LNCaP clone FGC (cell line): ENCODE measurements around the gene DLGAP1.

ENCODE experiments used
- DNase-seq: peaks from one replicate; pipeline ENCODE4 v3.0.0-alpha.2; 2011; ENCODE audit warnings: low read depth
- H3K4me3 ChIP-seq: 2 replicates; pipeline ENCODE4 v1.5.1; 2011; ENCODE audit warnings: mild to moderate bottlenecking, low read depth, low read length, control low read depth
- TF ChIP-seq, protein P1 (sequence below): IDR thresholded peaks from 2 replicates; pipeline ENCODE4 v1.5.1; 2012; ENCODE audit warnings: mild to moderate bottlenecking; ENCODE audit not compliant: control insufficient read depth, insufficient read depth; ENCODE audit errors: extremely low read depth

Gene DLGAP1

GRCh38 chr18:3540805-3541548 lies 914.1 kb downstream of the DLGAP1 start:
- H3K4me3 ChIP-seq: no peak overlapping the region

GRCh38 chr18:3538954-3539617 lies 916.0 kb downstream of the DLGAP1 start:
- TF ChIP-seq, protein P1, sequence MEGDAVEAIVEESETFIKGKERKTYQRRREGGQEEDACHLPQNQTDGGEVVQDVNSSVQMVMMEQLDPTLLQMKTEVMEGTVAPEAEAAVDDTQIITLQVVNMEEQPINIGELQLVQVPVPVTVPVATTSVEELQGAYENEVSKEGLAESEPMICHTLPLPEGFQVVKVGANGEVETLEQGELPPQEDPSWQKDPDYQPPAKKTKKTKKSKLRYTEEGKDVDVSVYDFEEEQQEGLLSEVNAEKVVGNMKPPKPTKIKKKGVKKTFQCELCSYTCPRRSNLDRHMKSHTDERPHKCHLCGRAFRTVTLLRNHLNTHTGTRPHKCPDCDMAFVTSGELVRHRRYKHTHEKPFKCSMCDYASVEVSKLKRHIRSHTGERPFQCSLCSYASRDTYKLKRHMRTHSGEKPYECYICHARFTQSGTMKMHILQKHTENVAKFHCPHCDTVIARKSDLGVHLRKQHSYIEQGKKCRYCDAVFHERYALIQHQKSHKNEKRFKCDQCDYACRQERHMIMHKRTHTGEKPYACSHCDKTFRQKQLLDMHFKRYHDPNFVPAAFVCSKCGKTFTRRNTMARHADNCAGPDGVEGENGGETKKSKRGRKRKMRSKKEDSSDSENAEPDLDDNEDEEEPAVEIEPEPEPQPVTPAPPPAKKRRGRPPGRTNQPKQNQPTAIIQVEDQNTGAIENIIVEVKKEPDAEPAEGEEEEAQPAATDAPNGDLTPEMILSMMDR: no peak
- H3K4me3 ChIP-seq: no peak overlapping the region
- no peak for DNase-seq

More at GRCh38 chr18:3540805-3541548, 914.1 kb downstream of the DLGAP1 start:
- DNase-seq: peak; percentile 36
- TF ChIP-seq, protein P1: no peak

DNA sequence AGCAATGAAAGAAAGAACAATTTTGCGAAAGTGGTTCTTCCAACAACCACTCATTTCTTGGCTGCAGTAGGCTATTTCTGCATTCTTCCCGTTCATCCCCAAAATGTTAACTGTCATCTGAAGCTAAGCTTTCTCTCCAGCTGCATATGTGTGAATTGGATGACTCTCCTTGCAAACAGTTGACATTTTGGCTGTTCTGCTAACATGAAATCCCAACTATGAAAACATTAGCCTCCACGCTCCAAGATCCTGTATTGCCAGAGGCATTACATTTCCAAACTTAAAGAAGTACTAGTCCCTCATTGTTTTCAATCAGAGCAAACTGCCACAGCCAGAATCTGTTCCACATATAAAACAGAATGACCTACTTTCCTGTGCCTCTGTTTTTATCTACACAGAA lies 916.7 kb downstream of the DLGAP1 start:
- DNase-seq: no peak
- no peak overlapping the region for H3K4me3 ChIP-seq
- TF ChIP-seq, protein P1: no peak

GRCh38 chr18:3530807-3531206 lies 924.3 kb downstream of the DLGAP1 start:
- TF ChIP-seq, protein P1: no peak
- H3K4me3 ChIP-seq: no peak overlapping the region
- no peak for DNase-seq

- TF ChIP-seq, protein P1: no peak
- DNase-seq: peak; percentile 63
- H3K4me3 ChIP-seq: no peak overlapping the region
These were observed 925.5 kb downstream of the DLGAP1 start for GRCh38 chr18:3529601-3530000.

- no peak overlapping the region for H3K4me3 ChIP-seq
- TF ChIP-seq, protein P1: no peak
- DNase-seq: no peak
These were observed 926.0 kb downstream of the DLGAP1 start for GRCh38 chr18:3529077-3529476.

GRCh38 chr18:3528231-3528630 lies 926.9 kb downstream of the DLGAP1 start:
- TF ChIP-seq, protein P1: no peak
- no peak for DNase-seq

More at GRCh38 chr18:3528231-3528630, 926.9 kb downstream of the DLGAP1 start:
- no peak overlapping the region for H3K4me3 ChIP-seq
